GM19468 (cell line): ENCODE measurements around the gene MRFAP1L1.

ENCODE experiments used
- ATAC-seq: cut with Tn5 transposase; IDR thresholded peaks from one replicate; pipeline ENCODE4 v1.9.1; 2021; ENCODE audit warnings: mild to moderate bottlenecking, moderate library complexity, moderate number of reproducible peaks; ENCODE audit not compliant: unreplicated experiment; ENCODE audit errors: extremely low read depth

Gene MRFAP1L1

DNA sequence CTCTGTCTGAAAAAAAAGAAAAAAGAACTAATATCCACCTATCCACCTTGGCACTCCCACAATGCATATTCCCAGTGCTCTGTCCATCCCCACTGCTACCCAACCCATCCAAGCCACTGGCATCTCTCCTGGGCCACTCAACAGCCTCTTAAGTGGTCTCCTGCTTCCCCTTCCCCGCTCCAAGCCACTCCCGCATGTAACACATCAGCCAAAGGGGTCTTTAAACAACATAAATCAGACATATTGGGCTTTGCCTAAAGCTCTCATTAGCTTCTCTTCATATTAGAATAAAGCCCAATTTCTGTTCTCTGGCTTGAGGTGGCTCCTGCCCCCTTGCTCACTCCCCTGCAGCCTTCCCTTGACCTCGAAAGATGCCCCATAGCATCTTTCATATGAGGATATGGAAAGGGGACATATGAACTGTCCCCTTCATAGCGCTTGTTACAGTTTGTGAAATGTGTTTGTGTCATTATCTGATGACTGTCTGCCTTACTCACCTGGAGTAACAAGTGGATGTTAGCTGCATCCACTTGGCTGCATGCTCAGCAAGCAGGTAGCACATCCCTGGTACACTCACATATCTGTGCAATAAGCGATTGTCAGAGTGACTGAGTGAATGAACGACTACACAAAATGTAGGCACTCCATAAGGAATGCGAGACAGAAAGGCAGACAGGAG lies 9.4 kb upstream of the MRFAP1L1 start:
- ATAC-seq = no peak

DNA sequence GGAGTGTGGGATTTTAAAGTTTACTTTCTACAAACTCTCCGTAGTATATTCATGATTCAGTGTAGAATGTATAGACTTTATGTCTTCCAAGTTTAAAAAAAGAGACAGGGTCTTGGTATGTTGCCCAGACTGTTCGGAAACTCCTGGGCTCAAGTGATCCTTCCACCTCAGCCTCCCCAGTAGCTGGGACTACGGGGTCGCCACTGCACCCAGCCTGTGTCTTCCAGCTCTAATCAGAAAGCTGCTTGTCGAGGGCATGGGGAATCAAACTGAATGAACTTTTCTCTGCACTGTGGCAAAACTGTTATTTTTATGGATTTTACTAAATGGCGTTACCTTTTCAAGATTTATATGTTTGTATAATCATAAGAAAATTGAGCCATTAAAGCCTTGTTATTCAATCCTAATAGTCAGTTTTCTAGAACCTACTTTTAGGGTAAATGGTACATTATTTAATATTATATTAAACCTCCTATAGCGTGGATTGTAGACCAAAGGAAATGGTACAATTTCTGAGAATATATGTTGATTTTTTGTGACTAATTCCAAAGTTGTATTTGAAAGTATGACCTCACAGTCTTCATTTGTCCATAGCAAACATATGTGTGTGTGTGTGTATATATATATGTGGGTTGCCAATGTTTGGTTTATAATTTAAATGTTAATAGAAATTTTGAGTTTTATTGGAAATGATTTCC lies 7.4 kb upstream of the MRFAP1L1 start:
- ATAC-seq = no peak

DNA sequence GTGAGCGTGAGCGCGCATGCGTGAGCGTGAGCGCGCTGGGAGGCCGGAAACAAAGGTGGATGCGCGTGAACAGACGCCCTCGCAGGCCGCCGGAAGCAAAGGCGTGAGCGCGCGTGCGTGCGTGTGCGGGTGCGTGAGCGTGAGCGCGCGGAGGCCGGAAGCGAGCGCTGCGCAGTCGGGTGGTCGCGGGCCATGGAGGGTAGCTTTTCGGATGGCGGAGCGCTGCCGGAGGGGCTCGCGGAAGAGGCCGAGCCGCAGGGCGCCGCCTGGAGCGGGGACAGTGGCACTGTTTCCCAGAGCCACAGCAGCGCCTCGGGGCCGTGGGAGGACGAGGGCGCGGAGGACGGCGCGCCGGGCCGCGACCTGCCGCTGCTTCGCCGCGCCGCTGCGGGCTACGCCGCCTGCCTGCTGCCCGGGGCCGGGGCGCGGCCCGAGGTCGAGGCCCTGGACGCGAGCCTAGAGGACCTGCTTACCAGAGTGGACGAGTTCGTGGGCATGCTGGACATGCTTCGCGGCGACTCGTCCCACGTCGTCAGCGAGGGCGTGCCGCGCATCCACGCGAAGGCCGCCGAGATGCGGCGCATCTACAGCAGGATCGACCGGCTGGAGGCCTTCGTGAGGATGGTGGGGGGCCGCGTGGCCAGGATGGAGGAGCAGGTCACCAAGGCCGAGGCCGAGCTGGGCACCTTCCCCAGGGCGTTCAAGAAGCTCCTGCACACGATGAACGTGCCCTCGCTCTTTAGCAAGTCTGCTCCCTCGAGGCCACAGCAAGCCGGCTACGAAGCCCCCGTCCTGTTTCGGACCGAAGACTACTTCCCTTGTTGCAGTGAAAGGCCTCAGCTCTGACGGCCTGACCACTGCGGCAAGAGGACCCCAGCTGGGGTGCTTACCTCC lies 6.6 kb upstream of the MRFAP1L1 start, which contains the start of gene BLOC1S4:
Gene BLOC1S4, plus strand, starts transcription at position 157 of the 894 bp plus-strand sequence. Its CDS starts 36 bp downstream, at position 193.
- peak; percentile 76 for ATAC-seq

DNA sequence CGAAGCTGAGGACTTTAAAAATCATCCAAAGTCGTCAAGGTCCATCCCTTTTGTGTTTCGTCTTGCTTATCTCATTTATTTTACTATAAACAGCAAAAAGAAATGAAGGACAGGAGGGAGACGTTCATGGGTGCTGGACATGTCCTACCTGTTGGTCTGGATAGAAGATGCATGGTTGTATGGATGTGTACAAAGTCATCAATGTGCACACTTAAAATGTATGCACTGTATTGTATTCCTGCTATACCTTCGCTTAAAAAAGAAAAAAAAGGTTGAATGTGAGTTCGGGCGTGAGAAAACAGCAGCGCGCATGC lies 6.0 kb upstream of the MRFAP1L1 start:
- no peak for ATAC-seq

DNA sequence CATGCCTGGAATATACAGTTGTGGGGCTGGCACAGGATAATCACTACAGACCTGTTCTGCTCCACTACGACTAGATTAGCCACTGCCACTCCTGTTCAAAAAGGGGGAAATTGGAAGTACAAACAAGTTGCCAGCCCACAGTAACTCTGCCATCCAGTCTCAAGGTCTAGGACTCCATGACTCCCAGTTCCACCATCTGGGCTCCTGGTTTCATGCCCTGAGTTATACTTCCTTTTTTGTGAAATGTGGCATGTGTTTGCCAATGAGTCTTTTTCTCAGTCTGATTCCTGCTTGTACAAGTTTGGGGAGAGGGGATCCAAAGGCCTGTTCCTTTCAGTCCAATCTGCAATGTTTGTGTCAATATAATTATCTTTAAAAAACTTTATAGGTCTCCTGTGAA lies 5.3 kb upstream of the MRFAP1L1 start:
- ATAC-seq = no peak

DNA sequence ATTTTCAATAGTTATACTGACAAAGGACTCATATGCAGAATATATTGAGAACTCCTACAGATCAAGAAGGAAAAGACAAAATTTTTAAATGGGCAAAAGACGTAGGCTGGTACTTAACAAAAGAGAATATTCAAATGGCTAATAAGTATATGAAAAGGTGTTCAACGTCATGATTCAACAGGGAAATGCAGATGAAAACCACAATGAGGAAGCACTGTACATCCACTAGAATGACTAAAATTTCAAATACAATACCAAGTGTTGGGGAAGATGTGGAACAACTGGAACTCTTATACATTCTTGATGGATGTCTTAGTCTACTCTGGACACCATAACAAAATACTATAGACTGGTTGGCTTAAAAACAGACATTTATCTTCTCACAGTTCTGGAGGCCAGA lies 1.3 kb upstream of the MRFAP1L1 start:
- no peak for ATAC-seq

DNA sequence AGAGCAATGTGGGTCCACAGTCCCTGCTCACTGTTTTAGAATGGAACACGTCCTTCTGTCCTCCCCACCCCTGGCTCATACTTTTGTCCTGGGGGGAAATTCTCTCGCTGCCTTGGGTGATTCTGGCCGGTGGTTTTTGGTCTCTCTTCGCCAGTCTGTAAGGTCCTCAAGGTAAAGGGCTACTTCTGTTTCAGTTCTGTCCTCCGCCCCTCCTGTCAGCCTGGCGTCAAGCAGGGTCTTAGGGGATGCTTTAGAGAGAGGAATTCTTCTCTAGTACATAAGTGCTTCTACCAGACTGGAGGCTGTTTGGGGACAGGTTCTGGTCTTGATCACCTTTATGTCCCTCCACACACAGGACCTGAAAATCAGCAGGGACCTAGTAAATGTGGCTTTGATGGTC lies 617 bp upstream of the MRFAP1L1 start:
- ATAC-seq = no peak

DNA sequence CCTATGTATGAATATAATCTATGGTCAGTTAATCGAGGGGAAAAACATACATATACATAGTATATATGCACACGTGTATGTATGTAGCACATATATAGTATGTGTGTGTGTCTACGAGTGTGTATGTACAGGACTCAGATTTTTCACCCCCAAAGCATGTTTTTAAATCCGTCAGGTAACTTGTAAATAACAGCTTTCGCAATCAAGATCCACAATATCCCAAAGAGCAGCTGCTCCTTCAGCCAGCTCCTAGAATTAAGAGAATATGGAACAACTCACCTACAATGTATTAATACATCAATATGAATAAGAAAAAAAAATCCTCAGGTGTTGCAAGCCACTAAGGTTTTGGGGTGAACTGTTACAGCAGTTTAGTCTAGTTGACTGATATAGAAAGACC lies 3.5 kb downstream of the MRFAP1L1 start:
- ATAC-seq = no peak

DNA sequence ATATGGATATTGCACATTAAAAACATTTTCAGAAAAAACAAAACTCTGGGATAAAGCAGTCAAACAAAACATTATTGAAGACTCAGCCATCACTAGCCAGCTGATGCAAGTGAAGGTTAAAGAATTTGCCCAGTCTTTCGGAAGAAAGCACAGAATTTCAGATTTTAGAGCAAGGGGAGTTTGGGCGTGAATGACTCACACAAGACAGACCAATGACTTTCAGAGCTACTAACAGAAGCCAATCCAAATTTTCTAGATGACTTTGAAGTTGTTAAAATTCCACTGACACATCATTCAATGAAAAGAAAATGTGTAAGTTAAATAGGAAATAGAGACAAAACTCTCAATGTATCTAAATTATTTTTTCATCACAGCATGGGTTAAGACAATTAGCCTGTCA lies 4.0 kb downstream of the MRFAP1L1 start:
- ATAC-seq = no peak

DNA sequence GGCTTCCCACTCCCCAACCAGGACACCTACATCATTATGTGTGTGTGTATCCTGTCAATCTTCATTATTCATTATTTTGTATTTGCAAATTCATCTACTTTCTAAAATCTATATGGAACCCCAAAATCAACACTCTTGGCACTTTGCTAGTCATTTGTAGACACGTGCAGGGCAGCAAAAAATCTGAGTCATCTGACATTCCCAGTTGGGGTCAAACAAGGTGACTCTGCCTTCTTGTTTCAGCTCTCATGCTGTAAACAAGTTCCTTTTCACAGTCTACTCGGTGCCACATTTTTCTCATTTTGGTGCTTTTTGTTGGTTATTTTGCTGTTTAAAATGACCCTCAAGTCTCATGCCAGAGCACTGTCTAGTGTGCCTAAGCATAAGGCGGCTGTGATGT lies 5.9 kb downstream of the MRFAP1L1 start:
- no peak for ATAC-seq

DNA sequence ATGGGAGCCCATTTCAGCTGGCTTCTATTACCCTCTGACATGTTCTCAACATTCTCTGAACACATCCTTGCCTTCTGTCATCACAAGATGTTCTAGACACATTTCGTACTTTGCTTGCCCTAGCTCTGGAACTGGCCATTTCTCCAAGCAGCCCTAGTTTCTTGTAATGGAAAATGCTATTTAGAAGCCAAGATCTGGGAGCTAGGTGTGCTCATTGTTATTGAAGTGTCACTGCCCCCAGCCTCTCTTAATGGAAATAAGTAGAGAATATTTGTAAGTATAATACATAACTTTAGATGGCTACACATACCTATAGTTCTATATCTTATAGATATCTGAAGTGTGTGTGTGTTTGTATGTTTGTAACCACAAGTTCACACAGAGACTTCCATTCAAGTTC lies 6.9 kb downstream of the MRFAP1L1 start:
- no peak for ATAC-seq

DNA sequence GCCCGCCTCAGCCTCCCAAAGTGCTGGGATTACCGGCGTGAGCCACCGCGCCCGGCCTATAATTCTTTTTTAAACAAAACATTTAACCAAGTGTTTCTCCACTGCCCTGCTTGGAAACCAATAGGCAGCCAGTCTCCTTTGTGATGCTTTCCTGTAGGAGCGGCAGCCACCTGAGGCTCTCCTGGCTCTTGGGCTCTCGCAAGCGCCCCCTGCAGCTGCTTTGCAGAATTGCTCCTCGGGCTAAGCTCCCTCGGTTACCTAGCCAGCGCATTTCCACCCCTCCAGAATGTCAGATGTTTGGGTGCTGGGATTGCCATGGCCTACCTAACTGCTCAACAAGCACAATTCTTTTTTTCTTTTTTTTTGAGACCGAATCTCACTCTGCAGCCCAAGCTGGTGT lies 8.3 kb downstream of the MRFAP1L1 start:
- ATAC-seq = no peak

DNA sequence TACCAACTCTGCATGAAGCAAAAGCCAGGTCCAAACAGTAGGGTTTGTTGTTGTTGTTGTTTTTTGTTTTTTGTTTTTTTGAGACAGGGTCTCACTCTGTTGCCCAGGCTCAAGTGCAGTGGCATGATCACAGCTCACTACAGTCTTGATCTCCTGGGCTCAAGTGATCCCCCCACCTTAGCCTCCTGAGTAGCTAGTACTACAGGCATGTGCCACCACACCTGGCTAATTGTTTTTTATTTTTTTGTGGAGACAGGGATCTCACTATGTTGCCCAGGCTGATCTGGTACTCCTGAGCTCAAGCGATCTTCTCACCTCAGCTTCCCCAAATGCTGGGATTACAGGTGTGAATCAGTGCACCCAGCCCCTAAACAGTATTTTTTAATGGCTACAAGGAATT lies 9.8 kb downstream of the MRFAP1L1 start:
- ATAC-seq = no peak

DNA sequence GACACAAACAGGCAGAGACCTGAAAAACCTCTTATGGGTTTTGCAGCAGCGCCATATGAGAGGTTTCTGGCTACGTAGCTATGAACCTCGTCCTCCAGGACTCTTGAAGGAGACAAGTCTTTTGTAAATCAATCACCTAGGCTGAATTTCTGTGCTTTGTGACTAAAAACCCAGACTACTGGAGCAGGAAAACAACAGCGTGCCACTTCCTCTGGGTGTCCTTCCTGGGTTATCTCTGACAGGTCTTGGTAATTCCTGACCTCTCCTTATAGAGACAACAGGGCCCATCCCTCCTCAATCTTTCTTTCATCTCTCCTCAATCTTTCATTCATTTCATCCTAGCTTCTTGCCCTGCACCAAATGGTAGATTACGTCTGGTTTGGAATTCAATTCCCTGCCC lies 10.3 kb downstream of the MRFAP1L1 start:
- no peak for ATAC-seq

DNA sequence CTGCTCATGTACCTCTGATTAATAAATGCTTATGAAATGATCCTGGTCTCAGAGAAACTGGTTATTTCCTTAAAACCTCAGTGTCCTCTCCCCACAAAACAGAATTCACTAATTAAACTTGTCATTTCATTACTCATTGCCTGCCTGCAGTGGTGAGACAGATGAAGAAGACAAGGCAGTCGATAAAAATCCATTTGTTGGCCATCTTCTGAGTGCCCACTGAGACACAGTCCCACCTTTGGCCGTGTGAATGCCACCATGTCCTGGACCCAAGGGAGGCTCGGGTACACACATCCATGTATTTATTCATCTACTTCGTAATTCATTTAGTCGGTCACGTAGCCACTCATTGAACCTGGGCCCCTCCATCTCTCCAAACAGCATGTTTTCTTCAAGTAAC lies 12.5 kb downstream of the MRFAP1L1 start:
- no peak for ATAC-seq

DNA sequence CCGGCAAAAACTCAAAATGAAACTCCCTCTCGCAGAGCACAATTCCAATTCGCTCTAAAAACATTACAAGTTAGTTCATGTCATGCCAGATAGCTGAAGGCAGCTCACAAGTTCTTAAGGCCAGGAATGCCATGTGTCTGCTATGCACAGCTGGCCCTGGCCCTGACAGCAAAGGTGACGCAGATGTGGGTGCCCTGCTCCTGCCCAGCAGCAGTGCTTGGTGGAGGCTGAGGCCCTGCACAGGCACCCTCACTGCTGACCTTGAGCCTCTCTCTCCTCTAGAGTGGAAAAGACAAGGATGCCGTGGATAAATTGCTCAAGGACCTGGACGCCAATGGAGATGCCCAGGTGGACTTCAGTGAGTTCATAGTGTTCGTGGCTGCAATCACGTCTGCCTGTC lies 13.1 kb downstream of the MRFAP1L1 start:
- no peak for ATAC-seq

DNA sequence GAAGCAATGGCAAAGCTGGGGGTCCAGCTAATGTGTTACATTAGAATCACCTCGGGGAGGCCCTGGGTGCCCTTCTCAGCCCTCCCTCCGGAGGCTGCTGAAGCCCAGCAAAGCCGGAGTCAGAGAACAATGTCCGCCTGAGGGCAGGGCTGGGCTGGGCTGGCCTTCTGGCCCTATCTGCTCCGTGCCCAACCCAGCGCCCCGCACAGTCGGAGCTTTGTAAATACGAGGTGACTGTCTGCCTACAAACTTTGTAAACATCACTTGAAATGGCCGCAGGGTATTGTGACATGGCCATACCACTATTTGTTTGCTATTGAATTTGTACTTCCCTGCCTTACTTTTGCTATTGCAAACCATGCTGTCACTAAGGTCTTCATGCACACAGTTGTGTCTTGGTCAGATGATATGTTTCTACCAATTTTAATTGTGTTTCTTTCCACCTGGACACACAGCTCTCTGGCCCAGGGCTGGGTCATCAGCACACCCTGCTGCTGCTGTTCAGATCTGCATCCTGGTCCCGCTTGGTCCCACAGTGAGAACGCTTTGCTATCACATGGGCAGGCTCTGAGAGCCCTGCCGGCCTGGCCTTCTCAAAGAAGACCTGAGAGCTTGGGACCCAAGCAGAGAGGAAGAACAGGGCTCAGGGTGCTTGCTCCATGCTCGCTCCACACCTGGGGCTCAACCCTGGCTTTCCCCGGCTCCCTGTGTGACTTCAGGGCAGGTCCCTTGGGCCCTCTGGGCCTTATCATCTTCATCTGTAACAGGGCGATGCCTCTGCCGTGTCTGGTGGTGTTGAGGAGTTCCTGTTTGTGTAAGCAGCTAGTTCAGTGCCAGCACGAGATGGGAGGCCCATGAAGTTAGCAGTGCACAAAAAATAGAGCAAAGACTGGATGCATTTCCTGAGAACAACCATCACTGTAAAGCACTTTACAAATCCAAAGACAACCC lies 13.7 kb downstream of the MRFAP1L1 start:
- no peak for ATAC-seq

DNA sequence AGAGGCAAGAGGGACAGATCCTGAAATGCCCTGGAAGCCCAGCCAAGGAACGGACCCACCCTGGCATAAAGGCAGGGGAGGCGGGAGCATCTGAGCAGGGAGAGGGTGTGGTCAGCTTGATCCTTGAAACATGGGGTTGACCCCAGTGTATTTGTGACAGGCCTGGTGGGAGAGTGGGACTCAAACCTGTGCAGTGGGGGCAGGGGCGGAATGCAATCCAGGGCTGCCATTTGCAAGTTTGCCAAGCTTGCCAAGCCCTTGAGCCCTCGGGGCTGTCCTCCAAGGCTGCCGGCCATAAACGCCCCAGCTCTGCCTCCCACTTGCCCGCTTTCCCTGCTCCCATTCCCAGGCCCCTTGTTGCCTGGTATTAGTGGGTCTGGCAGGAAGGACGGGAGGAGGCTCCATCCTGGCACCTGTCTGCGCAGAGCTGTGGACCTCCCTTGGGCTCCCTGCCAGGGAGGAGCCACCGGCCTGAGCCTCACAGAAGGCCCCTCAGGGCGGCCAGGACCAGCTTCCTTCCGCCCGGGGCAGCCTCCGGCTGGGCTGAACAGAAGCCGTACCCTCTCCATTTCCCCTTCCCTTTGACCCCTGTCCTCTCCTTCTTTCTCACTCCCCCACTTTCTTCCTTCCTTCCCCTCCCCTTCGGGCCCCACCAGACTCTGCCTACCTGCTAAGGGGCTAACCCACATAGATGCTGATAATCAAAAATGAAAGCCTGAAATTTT lies 15.3 kb downstream of the MRFAP1L1 start:
- no peak for ATAC-seq
